Smooth muscle cell of the brain vasculature (primary cell): ENCODE measurements around the gene GPSM3.
"Not testable (repeated sequence)": the region's sequence is repeated elsewhere in the genome, so short reads cannot be mapped to it uniquely, and the experiment has no call there.

Experiments used
- DNase-seq: peaks from one replicate; pipeline ENCODE4 v3.0.0-alpha.2; 2012; ENCODE audit warnings: low read depth, low spot score

GPSM3 gene

DNA sequence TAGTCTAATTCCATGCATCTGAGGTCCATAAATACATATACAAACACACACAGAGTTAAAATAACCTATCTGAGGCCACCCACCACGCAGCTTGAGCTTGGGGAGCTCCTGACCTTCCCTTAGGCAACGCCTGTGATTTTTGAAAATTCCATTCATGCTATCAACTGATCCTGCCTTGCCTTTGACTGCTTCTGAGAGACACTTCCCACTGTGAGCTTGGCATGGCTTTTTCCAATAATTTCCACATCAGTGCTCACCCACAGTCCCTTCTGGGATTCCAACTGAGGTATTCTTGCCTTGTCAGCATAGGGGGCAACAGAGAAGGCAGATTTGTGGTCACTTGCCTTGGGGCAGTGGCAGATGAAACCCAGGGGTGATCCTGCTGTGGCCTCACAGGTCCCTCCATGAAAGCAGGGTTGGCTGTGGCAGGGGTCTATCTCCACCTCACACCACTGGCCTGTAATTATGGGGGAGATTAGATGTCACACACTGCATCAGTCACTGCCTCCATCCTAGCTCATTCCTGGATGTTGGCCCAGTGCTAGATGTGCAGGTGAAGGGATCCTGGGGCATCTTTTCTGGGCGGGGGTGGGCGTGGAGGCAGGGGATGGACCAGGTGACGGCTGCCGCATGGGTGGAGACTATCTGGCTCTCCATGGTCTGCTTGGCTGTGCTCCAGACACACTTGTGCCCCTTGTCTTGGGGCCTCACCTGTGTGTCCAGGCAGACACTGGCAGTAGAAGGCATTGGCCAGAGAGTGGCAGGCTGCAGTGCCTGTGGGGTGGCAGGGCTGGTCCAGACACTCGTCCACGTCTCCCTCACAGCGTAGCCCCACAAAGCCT, 11.2 kb upstream of the GPSM3 start:
- DNase-seq: no peak

DNA sequence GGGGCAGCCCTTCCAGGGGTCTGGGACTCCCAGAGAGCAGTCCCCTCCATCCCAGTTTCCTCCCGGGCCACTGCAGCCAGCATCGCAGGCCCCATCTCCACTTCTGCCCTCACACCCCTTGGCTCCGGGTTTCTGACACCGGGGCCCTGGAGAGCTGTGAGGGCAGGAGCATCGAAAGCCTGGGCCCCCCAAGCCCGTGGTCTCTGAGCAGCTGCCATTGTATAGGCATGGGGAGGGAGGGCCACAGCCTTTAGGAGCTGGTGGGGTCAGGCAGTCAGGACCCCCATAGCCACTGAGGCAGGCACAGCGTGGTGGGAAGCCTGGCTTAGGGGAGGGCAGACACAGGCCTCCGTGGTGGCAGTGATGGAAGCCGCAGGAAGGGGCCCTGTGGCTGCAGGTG, 9.7 kb upstream of the GPSM3 start:
- no peak for DNase-seq

DNA sequence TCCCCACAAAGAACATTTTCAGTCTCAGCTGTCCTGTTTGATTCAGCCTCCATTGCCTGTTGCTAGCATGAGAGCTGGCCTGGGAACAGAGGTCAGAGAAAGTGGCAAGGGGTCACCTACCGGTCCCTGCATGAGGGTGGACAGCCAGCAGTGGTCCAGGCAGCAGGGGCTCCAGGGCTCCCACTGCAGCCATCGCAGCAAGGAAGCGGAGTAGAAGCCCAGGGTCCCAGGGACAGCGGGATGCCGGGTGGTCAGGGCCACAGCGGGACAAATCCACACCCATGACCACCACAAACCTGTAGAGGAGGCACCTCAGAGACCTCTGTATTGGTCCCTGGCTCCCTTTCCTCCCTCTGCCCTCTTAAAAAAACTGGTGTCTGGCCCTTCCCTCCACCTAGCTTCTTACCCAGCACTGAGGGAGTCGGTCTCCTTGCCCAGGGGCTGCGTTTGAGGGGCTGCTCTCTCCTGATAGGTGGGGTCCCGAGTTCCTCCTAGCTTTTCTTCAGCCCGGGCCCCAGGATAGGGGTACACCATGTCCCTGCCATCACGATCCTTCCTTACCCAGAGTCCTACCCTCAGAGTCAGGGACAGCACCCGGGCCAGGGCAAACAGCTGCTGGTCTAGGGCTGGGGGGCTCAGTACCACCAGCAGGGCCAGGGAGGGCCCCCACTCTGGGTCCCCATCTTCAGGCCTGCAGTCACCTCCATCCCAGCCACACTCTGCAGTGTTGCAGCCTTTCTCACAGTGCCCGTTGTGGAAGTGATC, 8.4 kb upstream of the GPSM3 start:
- no peak for DNase-seq

DNA sequence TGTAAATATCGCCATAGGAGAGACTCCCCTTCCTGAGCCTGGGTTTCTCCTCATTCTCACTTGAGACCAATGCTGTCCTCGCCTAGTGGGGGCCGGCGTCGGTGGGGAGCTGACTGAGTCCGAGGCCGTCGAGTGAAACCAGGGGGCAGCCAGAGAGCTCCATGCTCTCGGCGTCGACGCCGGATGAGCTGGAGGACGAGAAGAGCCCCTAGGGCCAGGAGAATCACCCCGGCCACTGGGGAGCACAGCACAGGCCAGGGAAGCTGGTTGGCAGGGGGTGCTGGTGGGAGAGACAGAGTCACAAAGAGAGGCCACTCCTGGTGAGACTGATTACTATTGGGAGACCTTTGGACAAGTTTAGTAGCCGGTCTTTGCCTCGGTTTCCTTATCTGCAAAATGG, 6.4 kb upstream of the GPSM3 start:
- DNase-seq: no peak

DNA sequence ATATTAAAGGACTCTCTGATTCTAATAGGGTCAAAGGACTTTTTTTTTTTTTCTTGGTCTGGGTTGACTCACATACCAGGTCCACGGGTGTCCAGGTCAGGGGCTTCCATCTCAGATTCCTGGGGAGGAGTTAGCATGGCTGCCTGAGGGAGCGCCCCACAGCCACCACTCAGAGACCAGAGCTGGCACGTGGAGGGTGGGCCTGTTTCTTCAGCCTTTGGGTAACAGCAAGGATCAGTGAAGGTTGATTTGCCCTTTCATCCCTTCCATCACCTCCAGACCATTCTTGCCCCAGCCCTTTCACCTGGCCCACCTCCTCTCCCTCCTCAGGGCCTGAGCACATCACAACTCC, 5.9 kb upstream of the GPSM3 start:
- DNase-seq: no peak

DNA sequence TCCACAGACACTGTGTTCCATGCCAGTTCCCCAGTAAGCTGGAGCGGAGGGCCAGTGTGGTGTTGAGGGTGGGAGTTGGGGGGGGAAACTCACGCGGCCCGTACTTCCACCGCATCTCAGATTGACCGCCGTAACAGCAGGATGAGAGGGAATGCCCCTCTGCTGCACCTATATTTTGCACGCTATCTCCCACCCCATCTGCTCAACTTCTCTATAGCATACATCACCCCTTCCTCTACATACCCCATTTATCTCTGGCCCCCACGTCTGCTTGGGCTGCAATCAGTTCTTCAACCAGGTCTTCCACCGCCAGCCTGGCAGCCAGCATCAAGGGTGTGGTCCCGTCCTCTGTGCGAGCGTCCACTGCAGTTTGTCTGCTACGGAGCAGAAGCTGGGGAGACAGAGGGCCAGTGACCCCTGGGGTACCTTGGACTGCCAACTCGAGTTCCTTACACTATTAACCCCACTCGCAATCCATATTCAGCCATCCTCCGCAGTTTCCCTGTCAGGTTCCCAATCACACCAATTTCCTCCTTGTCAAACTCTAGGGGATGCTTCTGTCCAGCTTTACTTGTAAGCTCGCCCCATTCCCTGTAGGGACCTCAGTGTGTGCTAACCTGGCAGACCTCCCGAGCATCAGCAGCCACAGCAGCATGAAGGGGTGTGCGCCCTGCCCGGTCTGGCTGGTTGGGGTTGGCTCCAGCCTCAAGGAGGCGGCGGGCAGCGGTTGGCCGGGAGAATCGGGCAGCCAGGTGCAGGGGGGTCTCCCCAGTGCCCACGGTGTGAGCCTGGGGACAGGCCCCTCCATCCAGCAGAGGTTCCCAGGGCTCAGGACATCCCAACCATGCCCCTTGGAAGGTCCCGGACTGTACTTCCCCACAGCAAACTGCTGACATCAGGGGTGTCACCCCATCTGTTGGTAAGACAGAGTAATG, 4.5 kb upstream of the GPSM3 start:
- DNase-seq: no peak

DNA sequence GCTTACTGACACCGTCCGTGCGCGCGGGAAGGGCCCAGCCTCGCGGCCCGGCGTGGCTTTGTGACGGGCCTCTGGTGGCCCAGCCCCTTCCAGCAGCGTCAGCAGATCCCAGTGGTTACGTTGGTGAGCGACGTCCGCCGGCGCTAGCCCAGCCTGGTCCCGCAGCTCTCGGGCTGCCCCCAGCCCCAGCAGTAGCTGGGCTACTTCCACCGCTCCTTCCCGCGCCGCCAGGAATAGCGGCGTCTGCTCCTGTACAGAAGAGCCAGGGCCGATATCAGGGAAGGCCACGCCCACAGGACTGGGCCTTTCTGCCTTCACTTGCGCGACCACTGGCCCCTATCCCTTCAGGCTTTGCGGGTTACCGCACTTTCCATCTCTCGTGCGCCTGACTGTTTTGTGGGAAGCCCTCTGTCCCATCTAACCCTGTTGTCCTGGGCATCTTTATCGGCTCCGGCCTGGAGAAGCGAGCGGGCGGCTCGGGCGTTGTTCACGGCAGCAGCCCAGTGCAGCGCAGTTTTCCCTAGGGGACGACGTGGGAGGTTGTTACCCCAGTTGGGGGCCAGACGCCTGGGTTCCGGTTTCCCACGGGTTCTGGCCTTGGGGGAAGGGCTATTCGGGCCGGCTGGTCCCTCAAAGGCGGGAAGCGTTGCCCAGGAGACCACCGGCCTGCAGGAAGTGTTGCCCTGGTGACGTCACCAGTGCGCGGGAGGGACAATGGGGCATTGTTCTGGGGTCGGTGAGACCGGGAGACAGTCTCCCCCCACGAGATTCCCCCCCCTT, 3.6 kb upstream of the GPSM3 start:
- DNase-seq: peak; percentile 49

DNA sequence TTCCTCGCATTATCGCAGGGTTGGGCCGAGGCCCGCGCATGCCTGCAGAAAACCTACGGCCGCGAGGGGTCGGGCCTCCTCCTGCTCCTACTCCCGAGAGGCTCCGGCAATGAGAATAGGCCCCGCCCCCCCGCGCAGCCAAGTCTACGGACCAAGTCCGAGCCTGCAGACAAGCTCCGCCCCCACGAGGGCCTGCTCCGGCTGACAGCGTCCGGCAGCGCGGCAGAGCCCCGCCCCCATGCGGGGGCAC, 3.1 kb upstream of the GPSM3 start:
- peak; percentile 99 for DNase-seq

DNA sequence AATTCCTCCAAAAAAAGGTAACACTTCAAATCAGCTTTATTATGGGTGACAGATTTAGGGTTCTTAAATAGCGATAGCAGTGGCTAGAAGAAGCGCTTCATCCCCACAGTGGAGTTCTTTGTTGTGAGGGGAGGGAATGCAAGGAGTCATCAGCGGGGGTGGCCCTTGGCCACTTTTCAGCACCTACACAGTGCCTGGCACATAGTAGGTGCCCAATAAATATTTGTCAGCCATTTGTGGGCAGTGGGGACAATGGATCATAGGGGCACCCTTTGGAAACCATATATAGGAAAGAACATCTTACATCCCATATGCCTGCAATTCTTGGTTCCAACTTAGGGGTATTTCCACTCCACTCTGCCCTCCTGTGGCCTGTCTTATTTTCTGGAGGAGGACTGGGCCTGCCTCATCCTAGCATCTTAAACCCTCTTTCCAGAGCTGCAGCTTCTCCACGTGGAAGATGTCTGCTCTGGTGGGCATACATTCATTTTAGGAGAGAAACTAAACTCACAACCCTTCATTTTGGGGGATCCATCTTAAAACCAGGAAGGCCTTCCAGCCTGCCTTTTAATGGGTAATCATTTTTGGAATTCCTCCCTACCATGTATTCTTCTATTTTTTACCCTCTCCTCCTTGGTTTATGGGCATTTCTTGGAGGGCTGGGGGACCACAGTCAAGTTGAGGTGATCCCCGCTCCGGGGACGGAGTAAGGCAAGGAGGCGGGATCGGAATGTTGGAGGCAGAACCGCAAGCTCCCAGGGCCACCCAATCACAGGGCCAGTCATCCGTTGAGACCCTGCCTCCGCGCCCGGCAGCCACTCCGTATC, 2.6 kb upstream of the GPSM3 start:
- DNase-seq: peak; percentile 24

DNA sequence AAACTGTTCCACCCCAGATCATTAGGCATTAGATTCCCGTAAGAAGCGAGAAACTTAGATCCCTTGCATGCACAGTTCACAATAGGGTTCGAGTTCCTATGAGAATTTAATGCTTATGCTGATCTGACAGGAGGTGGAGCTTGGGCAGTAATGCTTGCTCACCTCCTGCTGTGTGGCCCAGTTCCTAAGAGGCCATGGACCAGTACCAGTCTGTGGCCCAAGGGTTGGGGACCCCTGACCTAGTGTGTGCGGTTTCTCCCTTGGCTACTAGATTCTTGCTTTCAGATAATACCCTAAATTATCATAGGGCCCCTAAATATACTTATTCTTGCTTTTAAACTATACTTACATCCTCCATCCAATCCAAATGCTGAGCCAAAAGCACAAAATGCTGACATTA, 1.9 kb upstream of the GPSM3 start:
- DNase-seq: no peak

DNA sequence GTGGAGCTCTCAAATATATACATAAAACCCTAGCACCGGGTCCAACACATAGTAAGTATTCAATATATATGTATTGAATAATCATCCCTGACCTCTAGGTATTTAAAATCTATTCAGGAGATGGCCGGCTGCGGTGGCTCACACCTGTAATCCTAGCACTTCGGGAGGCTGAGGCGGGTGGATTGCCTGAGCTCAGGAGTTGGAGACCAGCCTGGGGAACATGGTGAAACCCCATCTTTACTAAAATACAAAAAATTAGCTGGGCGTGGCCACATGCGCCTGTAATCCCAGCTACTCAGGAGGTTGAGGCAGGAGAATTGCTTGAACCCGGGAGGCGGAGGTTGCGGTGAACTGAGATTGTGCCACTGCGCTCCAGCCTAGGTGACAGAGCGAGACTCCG, 653 bp upstream of the GPSM3 start:
- DNase-seq: not testable (repeated sequence)

DNA sequence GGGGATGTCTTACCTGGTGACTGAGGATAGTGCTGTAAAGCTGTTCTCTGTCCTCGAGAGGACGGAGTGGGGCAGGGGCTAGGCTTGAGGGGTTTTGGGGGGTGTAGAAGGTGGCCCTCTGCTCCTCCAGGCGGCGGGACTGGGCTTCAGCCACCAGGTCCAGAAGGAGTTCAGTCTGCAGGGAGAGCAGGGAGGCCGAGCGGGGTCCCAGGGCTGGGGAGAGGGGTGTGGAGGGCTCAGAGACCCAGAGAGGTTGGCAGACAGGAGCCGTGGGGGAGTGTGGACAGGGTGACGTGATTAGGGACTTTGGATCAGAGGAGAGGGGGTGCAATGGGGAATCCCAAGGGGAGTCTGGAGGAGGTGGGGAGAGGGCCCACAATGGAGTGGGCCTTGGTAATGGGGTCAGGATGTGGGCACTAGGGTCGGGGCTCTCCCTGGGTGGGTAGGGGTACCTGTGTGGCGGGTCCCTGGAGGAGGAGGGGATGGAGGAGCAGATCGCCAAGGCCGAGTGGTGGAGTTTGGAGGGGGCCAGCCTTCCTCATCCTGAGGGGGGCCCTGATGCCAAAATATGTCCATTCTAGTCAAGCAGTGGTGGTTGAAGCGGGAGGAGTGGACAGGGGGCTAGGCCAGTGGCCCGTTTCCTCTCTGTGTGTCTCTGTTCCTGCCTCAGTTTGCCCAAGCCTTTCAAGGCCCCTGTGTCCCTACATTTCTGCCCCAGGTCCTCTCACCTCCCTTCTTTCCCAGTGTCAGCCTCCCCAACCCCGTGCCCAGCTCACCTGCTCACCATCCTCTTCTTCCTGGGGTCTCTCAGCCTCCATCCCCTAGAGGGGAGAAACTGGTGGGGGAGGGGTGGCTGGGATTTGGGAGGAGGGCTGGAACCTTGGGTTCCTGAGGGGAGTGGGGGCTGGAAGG, 491 bp downstream of the GPSM3 start:
- no peak for DNase-seq

DNA sequence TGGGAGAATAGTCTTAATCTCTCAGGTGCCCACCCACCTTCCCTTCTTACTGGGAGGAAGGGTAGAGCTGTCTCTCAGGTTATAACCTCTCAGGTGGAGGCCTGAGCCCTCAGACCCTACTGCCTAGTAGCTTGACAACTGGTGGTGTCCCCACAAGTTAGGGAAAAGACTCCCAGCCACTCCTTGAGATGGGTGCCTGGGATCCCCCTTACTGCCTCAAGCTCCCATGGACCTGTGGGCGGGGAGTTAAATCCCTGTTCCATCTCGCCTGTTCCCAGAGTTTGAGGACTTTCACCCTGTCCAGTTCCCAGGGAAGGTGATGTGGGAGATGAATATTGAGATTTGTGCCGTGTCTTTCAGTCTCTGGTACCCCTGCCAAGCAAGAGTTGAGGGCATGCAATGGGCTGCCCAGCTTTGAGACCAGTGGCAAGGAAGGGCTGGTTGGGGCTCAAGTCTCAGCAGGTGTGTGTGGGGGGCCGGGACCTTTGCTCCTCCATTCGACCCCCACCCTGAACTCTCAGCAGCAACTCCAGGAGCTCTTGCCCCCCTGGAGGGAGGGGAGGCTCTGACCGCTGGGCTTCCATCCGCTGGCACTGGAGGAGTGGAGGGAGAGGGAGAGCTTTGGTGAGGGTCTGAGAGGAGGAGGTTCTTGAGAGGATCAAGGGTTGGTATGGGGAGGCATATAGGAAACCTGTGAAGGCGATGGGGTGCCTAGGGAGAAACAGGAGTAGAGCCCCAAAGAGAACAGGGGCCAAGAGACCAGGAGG, 1.3 kb downstream of the GPSM3 start:
- DNase-seq: no peak

DNA sequence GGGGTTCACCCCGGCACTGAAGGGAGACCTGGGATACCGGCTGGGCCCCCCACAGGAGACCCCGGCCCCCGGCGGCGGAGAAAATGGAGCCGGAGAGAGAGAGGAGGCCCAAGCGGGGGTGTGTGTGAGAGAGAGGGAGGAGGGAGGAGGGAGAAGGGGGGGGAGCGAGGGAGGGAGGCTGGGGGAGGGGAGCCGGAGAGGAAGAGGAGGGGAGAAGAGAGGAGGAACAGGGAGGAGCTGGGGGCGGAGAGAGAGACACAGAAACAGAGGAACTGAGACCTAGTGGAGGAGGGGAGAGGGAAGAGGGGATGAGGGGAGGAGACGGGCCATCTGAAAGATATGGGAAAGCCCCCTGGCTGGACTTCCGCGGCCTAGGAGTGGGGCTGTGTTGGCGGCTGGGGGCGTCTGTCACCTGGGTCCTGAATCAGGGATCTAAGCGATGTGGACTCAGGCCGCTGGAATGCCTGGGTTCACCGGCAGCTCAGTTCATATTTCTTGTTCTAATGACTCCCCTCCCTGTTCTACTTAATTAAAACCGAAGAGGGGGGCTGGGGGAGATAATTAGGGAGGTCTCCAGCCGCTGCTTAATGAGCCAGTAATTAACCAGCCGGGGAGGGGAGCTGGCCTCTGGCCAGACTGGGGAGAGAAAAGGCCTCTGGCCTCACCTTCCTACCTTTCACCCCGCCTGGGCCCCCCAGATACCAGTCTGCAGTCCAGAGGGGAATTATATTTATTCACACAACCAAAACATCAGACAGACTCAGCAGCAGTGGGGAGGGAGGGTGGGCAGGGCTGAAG, 2.2 kb downstream of the GPSM3 start, which contains the start of gene PBX2:
Gene PBX2 (minus strand): TSS at position 149 of the 798 bp plus-strand sequence. CDS start 287 bp downstream, outside the sequence.
- DNase-seq: peak; percentile 72

DNA sequence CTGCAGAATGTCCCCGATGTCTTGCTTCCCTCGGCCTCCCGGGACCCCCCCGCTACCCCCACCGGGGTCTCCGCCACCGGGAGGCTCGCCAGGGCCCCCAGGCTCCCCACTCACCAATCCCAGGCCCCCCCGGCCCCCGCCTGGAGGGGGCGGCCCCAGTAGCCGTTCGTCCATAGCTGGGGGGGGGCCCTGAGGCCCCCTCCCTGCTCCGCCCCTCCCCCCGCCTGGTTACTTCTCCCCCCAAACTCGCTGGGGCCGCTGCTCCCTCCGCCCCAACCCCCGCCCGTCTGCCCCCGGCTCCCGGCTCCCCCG, 2.7 kb downstream of the GPSM3 start:
- DNase-seq: no peak

DNA sequence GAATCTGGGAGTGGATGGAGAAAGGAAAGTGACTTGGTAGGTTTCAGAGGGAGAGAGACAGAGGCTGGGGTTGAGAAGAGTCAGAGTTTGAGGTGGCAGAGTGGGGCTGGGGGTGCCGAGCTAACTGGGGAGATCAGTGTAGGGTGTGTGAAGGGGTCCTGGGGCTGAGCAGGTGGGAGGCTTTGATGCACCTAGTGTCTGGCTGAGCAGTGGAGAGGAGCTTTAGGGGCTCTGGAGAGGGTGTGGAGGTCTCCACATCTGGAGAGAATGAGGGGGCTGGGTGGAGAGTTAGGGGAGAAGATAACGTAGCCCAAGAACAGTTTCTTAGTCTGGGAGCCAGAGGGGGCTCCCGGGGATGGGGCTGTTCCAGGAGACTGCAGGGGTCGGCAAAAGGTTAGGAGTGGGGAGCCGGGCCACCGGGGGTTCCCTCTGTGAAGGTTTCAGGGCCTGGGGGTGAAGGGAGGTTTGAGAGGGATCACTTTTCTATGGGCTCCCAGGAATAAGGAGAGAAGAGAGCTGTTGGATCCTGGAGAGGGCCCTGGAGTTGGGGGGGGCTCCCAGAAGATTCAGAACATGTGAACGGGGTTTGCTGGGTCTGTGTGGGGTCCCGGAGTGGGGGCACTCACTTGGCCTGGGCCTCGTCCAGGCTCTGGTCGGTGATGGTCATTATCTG, 3.2 kb downstream of the GPSM3 start:
- DNase-seq: no peak

DNA sequence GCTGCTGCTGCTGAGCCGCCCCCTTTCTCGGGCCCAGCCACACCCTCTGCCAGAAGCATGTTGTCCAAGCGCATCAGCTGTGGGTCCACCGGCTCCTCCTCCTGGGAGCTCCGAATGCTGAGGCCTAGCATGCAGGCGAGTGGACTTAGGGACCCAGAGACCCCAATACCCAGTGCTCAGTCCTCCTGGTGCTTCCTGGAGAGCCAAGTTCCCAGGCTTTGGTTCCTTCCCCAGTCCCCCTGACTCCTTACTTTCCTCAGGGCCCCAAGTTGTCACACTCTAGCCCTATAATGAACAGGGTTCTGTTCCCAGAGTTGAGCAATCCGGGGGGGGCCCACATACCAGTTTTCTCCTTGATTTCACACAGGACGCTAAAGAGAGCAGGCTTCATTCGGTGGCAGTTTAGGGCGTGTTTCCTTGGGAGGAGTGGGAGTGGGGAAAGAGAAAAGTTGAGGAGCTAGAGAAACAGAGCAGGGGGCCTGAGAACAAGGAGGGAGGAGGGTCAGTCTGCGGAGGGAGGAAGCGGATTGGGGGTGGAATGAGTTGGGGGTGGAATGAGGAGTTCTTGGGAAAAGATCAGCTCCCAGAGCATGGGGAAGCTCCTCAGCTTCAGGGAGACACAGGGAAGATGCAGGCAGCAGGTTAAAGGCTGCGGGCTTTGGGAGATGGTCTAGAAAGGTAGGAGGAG, 3.9 kb downstream of the GPSM3 start:
- DNase-seq: no peak
